ENCODE results near the gene COL18A1.

COL18A1 gene

DNA sequence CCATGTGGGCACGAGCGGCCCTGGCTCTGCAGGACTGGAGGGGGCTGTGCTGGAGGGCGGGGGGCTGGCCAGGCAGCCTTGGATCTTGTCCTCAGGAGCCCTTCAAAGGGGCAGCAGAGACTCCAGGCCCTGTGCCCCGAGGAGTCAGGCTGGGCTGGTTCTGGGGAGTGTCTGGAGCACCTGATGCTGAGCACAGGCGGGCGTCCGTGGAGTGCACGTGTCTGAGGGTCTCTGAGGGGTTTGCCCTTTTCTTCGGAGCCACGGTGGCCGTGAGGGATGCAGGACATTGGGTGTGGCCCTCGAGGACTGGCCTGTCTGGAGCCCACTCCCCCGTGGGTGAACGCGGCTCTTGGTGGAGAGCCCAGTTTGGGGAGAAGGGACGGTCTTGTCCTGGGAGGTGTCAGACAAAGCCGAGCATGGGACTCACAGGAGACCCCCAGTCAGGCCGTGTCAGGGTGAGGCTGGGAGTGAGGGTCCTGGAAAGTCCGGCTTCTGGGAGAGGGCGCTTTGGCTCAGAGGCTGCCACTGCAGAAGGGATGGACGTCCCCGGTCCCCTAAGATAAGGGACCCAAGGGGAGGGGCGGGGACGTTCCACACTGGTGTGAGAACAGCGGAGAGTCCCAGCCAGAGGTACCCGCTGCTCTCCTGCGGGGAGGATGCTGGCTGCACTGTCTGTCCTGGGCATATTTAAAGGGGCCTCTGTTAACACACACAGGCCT is 60.8 kb downstream of the COL18A1 start:
- DNase-seq (ENCODE audit: low read depth in 2 of 2, low spot score in 1 of 2), result no peak

DNA sequence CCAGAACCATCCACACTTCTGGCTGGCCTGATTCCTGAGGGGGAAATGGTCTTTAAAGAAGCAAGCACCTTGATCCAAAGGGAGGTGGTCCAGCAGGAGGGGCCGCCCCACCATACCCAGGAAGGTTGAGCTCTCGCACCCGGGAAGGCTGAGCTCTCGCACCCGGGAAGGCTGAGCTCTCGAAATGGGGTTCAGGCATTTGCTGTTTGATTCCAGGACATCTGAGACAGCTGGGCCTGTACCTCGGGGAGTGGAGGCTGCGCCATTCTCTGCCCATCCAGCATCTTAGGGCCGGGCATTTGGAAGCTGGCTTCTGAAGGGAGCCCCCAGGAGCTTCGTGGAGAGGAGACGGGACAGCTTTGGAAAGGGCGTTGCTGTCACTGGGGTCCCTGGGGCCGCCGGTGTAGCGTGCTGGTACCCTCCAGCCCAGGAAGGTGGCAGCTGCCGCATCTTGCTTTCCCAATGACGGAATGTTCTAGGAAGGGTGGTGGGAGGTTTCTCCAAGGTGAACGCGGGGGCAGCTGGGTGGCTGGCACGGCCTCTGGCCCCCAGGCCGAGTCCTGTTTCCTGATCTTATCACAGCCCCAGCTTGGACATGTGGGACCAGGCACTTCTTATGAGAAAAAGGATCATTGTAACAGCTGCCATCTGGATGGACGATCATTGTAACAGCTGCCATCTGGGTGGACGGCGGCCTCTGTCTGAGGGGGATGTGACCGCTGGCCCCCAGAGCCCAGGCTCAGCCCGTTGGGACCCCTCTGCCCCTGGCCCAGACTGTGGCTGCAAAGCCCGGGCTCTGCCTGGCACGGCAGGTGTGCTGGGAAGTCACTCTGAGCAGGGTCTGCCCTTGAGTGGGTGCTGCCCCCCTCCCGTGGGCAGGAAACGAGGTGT is 61.6 kb downstream of the COL18A1 start:
- no peak for DNase-seq (ENCODE audit: low read depth in 2 of 2, low spot score in 1 of 2)

- DNase-seq (ENCODE audit: low read depth in 2 of 2, low spot score in 1 of 2), result no peak
These were observed 62.3 kb downstream of the COL18A1 start for GRCh38 chr21:45467221-45467779.

DNA sequence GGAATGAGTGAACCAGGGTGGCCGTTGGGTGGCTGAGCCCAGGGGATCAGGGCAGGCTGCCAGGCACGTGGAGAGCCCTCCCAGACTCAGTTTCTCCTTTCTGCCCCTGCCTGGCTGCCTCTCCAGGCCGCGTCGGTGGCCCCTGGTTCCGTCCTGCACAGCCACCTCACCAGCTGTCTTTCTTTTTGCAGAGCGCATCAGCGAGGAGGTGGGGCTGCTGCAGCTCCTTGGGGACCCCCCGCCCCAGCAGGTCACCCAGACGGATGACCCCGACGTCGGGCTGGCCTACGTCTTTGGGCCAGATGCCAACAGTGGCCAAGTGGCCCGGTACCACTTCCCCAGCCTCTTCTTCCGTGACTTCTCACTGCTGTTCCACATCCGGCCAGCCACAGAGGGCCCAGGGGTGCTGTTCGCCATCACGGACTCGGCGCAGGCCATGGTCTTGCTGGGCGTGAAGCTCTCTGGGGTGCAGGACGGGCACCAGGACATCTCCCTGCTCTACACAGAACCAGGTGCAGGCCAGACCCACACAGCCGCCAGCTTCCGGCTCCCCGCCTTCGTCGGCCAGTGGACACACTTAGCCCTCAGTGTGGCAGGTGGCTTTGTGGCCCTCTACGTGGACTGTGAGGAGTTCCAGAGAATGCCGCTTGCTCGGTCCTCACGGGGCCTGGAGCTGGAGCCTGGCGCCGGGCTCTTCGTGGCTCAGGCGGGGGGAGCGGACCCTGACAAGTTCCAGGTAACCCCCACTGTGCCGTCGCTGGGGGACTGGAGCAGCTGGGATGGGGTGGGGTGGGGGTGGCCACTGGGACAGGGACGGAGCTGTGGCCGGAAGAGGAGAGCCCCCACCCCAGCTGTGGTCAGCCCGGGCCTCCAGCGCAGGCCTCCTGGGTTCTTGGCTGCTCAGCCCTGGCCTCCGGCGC is 63.3 kb downstream of the COL18A1 start:
- DNase-seq (ENCODE audit: low read depth in 2 of 2, low spot score in 1 of 2), result no peak

- DNase-seq (ENCODE audit: low read depth in 2 of 2, low spot score in 1 of 2), result no peak
These were observed 64.0 kb downstream of the COL18A1 start for GRCh38 chr21:45468971-45469272.

GRCh38 chr21:45469273-45470086 is 64.5 kb downstream of the COL18A1 start:
- no peak for DNase-seq (ENCODE audit: low read depth in 2 of 2, low spot score in 1 of 2)

GRCh38 chr21:45470087-45470515 is 65.1 kb downstream of the COL18A1 start:
- no peak for DNase-seq (ENCODE audit: low read depth in 2 of 2, low spot score in 1 of 2)

- DNase-seq (ENCODE audit: low read depth in 2 of 2, low spot score in 1 of 2), result no peak
These were observed 66.0 kb downstream of the COL18A1 start for GRCh38 chr21:45470773-45471524.

- no peak for DNase-seq (ENCODE audit: low read depth in 2 of 2, low spot score in 1 of 2)
These were observed 66.7 kb downstream of the COL18A1 start for GRCh38 chr21:45471525-45472221.

DNA sequence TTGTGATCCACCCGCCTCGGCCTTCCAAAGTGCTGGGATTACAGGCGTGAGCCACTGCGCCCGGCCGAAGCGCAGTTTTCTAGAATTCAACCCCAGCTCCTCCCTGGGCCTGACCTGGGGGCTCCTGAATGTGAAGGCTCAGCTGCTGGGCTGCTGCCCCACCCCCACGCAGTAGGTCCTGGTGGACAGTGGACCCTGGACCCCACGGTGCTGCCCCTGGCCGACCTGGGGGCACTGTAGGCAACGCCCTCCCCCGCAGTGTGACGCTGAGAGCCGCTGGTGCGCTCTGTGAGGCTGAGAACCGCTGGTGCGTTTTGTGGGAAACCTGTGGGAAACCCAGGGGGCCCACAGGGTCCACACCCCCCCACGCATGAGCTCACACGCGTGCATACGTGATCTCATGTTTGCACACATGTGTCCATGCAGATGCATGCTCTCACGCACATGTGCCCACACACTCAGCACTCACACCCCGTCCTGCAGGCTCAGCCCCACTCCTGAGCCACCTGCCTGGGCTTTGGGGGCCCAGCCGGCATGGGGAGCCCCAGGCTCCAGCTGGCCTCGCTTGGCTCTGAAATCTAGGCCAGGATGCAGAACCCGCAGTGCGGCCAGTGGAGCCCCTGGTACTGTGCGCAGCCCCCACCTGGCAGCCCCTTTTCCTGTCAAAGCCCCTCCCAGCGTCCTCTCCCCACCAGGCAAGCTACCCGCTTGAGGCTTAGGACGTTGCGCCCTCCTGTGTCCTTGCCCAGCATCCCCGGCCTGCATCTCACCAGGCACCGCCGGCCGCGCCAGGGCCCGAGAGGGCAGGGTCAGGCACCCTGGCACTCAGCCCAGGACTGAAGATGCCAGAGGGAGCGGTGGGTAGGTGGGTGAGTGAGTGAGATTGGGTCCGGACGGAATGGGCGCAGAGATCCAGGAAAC is 67.7 kb downstream of the COL18A1 start:
- DNase-seq (ENCODE audit: low read depth in 2 of 2, low spot score in 1 of 2), result no peak

DNA sequence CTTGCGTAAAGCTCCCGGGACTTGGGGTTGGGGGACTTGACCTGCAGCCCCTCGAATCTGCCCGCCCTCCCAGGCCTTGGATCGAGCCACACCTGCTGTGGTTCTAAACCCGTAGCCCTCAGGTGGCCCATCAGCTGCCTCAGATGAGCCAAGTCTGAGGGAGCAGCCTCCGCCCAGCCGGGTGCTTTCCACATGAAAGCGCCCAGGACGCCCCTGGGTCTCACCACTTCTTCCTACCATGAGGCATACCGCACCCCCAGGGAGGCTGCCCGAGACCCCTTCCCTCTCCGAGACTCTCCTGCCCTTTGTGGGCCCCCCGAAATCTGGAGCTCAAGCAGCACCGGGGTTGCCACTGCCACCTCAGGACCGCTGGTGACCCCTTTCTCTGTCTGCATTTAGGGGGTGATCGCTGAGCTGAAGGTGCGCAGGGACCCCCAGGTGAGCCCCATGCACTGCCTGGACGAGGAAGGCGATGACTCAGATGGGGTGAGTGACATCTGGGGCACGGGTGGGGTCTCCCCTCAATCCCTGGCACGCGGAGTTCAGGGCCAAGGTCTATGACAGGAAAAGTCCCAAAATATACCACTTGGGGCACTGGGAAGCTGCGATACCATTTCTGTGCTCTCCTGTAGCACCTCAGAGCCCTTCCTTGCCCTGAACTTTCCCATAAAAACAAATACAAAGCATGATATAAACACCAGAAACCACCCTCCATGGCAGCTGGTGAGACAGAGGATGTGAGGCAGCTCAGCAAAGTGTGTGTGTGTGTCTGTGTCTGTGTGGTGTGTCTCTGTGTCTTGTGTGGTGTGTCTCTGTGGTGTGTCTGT is 68.7 kb downstream of the COL18A1 start:
- DNase-seq (ENCODE audit: low read depth in 2 of 2, low spot score in 1 of 2), result no peak

GRCh38 chr21:45474323-45474950 is 69.5 kb downstream of the COL18A1 start:
- no peak for DNase-seq (ENCODE audit: low read depth in 2 of 2, low spot score in 1 of 2)

- no peak for DNase-seq (ENCODE audit: low read depth in 2 of 2, low spot score in 1 of 2)
These were observed 70.2 kb downstream of the COL18A1 start for GRCh38 chr21:45475004-45475685.

DNA sequence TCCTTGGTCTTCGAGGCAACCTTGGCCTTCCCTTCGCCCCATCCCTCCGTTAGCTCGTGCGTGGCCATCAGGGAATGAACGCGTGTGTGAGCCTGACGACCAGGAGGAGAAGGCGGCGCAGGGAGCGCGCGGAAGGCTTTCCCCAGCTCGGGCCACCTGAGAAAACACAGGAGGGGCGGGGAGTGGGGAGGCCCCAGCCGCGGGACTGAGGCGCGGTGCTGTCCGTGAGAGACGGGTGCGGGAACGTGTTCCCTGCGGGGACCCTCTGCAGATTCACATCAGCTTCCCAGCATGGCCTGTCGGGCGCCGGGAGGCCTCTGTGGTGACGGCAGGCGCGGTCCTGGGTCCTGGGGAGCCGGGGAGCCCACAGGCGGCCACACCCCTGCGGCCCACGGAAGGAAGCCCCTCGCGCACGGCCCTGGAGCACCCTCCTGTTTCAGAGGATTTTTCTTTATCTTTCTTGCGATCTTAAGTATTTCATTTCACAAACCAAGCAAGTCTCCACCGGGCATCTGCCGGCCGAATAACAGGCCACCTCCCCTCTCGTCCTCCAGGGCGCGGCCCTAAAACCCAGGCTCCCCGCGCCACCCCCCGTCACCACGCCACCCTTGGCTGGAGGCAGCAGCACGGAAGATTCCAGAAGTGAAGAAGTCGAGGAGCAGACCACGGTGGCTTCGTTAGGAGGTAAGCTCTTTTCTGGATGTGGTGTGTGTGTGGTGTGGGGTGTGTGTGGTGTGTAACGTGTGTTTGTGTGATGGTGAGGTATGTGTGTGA is 71.0 kb downstream of the COL18A1 start:
- no peak for DNase-seq (ENCODE audit: low read depth in 2 of 2, low spot score in 1 of 2)

- DNase-seq (ENCODE audit: low read depth in 2 of 2, low spot score in 1 of 2), result no peak
These were observed 71.6 kb downstream of the COL18A1 start for GRCh38 chr21:45476582-45476981.
